Measurements from ENCODE around the gene SPATA18. TPM values are rescaled to one million over a fixed set of nuclear protein-coding genes. Genes with fewer than 3 reads are reported as not detected.

SPATA18 gene
- total RNA-seq, 2 experiments from 2014 or later: not detected

DNA sequence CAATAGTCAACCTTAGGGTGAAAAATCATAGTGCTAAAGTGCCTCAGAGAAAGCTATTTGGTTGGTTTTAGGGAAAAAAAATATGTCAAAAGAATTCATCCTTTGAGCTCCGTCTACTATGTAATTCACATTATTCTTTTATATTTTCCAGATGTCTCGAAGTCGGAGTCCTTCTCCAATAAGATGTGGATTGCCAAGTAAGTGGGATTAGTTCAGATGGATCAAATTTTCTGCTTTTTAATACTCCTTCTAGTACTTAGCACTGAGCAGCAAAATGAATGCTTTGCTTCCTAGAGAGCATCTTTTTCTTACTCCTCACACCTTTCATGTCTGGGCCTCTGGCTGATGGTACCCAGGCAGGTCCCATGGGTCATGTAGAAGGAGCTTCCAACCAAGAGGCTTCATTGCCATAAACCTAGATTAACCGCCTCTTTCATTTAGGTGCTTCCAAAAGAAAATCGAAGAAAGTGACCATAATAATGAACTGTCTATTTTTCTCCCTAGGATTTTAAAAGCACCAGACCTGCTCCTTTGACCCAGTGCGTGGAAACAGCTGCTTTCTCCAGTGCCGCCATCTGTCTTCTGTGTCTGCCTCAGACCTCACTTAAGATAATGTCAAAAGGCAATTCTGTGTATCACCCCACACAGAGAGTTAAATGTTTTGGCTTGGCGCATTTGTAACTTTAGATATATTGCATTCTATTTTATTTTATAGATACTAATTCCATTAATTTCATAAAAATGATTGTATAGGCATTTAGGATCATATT lies 43.5 kb downstream of the SPATA18 start:
- CTCF ChIA-PET: no interaction called here
- ATAC-seq (ENCODE audit: poor library complexity): no peak
- intact Hi-C loops (cut with DNase I, micrococcal nuclease): no loop called here

DNA sequence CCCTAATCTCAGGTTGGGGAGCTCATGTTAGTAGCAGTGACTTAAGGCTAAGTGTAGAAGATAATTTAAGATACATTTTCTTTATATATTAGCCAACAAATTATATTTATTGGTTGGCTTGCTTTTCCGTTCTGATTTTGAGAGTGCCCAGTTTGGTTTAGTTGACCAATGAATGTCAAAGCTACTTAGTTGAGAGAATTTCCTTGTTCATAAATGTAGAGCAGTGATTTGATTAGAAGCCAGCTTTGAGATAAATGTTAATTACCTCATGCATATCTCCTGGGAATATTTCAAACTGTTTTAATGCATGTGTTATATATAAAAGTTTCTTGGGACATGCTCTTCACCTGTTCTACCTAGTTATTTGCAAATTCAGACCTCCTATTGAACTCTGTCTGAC lies 44.3 kb downstream of the SPATA18 start:
- no peaks in the 10 kb centered on the region for H3K4me1 Mint-ChIP-seq (ENCODE audit: low read depth)
- H3K4me3 Mint-ChIP-seq: no peak overlapping the region
- peaks cover 17% of the 10 kb centered on the region for H3K27me3 Mint-ChIP-seq
- no peak overlapping the region for H3K27ac Mint-ChIP-seq
- ATAC-seq (ENCODE audit: poor library complexity) (no peak), DNase-seq (no peak)
- ChIA-PET CTCF (no interaction called here), POLR2A (no interaction called here)
- no peaks in the 10 kb centered on the region for H3K9me3 Mint-ChIP-seq
- peaks cover 0 to 4% of the 10 kb centered on the region in 2 experiments for H3K27me3 ChIP-seq (ENCODE audit: control insufficient read depth in 1 of 2, insufficient read depth in 2 of 2, low read length in 2 of 2)
- H3K4me1 ChIP-seq (ENCODE audit: insufficient read depth, low read length): no peaks in the 10 kb centered on the region
- H3K27ac ChIP-seq (ENCODE audit: low read depth in 1 of 2, low read length in 2 of 2): no peak overlapping the region
- TF ChIP-seq, protein P1, sequence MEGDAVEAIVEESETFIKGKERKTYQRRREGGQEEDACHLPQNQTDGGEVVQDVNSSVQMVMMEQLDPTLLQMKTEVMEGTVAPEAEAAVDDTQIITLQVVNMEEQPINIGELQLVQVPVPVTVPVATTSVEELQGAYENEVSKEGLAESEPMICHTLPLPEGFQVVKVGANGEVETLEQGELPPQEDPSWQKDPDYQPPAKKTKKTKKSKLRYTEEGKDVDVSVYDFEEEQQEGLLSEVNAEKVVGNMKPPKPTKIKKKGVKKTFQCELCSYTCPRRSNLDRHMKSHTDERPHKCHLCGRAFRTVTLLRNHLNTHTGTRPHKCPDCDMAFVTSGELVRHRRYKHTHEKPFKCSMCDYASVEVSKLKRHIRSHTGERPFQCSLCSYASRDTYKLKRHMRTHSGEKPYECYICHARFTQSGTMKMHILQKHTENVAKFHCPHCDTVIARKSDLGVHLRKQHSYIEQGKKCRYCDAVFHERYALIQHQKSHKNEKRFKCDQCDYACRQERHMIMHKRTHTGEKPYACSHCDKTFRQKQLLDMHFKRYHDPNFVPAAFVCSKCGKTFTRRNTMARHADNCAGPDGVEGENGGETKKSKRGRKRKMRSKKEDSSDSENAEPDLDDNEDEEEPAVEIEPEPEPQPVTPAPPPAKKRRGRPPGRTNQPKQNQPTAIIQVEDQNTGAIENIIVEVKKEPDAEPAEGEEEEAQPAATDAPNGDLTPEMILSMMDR (IDR thresholded peaks at IDR 0.05): no peak
- no peaks in the 10 kb centered on the region for H3K36me3 ChIP-seq (ENCODE audit: insufficient read depth, low read length)
- no peak overlapping the region for H3K4me3 ChIP-seq (ENCODE audit: low read length)
- peaks cover 0 to 10% of the 10 kb centered on the region in 2 experiments for H3K9me3 ChIP-seq (ENCODE audit: control insufficient read depth in 1 of 2, insufficient read depth in 1 of 2, low read length in 2 of 2)
- H3K36me3 Mint-ChIP-seq (ENCODE audit: low read depth): no peaks in the 10 kb centered on the region
- intact Hi-C loops (cut with DNase I, micrococcal nuclease): no loop called here

More for the DNA sequence above, 43.5 kb downstream of the SPATA18 start:
- H3K27me3 Mint-ChIP-seq: peaks cover 14% of the 10 kb centered on the region
- no peak overlapping the region for H3K4me3 Mint-ChIP-seq
- no peak overlapping the region for H3K27ac Mint-ChIP-seq
- no peaks in the 10 kb centered on the region for H3K4me1 Mint-ChIP-seq (ENCODE audit: low read depth)
- Histone ChIP-seq H3K4me1 (ENCODE audit: insufficient read depth, low read length) (no peaks in the 10 kb centered on the region), H3K9me3 (ENCODE audit: control insufficient read depth in 1 of 2, insufficient read depth in 1 of 2, low read length in 2 of 2) (peaks cover 0 to 10% of the 10 kb centered on the region in 2 experiments), H3K27me3 (ENCODE audit: control insufficient read depth in 1 of 2, insufficient read depth in 2 of 2, low read length in 2 of 2) (peaks cover 0 to 4% of the 10 kb centered on the region in 2 experiments), H3K4me3 (ENCODE audit: low read length) (no peak overlapping the region), H3K36me3 (ENCODE audit: insufficient read depth, low read length) (no peaks in the 10 kb centered on the region), H3K27ac (ENCODE audit: low read depth in 1 of 2, low read length in 2 of 2) (no peak overlapping the region)
- POLR2A ChIA-PET: no interaction called here
- no peak for DNase-seq
- peaks cover under 1% of the 10 kb centered on the region for H3K9me3 Mint-ChIP-seq
- H3K36me3 Mint-ChIP-seq (ENCODE audit: low read depth): no peaks in the 10 kb centered on the region
- TF ChIP-seq, protein P1 (IDR thresholded peaks at IDR 0.05): no peak

DNA sequence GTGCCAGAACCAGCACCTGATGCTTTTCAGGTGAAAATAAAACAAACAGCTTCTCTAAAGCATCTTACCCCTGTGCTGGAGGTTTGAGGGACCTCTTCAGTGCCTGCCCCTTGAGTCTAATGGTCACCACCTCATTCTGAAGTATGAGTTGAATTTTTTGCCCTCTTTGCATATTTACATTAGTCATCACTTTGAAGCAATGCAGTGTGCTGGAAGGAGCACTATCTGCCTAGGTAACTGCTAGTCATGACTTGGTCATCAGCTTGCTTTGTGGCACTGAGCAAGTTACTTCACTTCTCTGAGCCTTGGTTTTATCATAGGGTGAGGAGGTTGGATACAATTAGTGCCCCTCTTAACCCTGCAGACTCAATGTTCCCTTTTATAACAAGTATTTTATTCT lies 44.9 kb downstream of the SPATA18 start:
- CTCF ChIA-PET: no interaction called here
- DNase-seq (no peak), ATAC-seq (ENCODE audit: poor library complexity) (no peak)
- H3K36me3 ChIP-seq (ENCODE audit: insufficient read depth, low read length): no peaks in the 10 kb centered on the region
- TF ChIP-seq, protein P1 (IDR thresholded peaks at IDR 0.05): no peak
- Mint-ChIP-seq H3K36me3 (ENCODE audit: low read depth) (no peaks in the 10 kb centered on the region), H3K9me3 (no peaks in the 10 kb centered on the region), H3K27me3 (peaks cover 17% of the 10 kb centered on the region), H3K4me3 (no peak overlapping the region), H3K4me1 (ENCODE audit: low read depth) (no peaks in the 10 kb centered on the region), H3K27ac (no peak overlapping the region)
- POLR2A ChIA-PET: no interaction called here
- no peak overlapping the region for H3K27ac ChIP-seq (ENCODE audit: low read depth in 1 of 2, low read length in 2 of 2)
- peaks cover 0 to 4% of the 10 kb centered on the region in 2 experiments for H3K27me3 ChIP-seq (ENCODE audit: control insufficient read depth in 1 of 2, insufficient read depth in 2 of 2, low read length in 2 of 2)
- H3K4me1 ChIP-seq (ENCODE audit: insufficient read depth, low read length): no peaks in the 10 kb centered on the region
- no peak overlapping the region for H3K4me3 ChIP-seq (ENCODE audit: low read length)
- intact Hi-C loops (cut with DNase I, micrococcal nuclease): no loop called here
- H3K9me3 ChIP-seq (ENCODE audit: control insufficient read depth in 1 of 2, insufficient read depth in 1 of 2, low read length in 2 of 2): peaks cover 0 to 10% of the 10 kb centered on the region in 2 experiments

All from CD4-positive, alpha-beta T cell (primary cell).